ENCODE data around the gene PRAF2. TPM values are rescaled to one million over a fixed set of nuclear protein-coding genes. Genes with fewer than 3 reads are reported as not detected.

PRAF2 gene
- total RNA-seq, 2 experiments from 2014 or later, result 17.1 to 21.0 TPM

GRCh38 chrX:49096419-49096818 lies 22.6 kb upstream of the PRAF2 start:
- TF ChIP-seq, protein P1, sequence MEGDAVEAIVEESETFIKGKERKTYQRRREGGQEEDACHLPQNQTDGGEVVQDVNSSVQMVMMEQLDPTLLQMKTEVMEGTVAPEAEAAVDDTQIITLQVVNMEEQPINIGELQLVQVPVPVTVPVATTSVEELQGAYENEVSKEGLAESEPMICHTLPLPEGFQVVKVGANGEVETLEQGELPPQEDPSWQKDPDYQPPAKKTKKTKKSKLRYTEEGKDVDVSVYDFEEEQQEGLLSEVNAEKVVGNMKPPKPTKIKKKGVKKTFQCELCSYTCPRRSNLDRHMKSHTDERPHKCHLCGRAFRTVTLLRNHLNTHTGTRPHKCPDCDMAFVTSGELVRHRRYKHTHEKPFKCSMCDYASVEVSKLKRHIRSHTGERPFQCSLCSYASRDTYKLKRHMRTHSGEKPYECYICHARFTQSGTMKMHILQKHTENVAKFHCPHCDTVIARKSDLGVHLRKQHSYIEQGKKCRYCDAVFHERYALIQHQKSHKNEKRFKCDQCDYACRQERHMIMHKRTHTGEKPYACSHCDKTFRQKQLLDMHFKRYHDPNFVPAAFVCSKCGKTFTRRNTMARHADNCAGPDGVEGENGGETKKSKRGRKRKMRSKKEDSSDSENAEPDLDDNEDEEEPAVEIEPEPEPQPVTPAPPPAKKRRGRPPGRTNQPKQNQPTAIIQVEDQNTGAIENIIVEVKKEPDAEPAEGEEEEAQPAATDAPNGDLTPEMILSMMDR (IDR thresholded peaks at IDR 0.05), result no peak
- ChIA-PET CTCF (no interaction called here), POLR2A (interaction anchor here (1.2 kb wide), 1 partner anchor 16 kb away, joined by 3 read pairs; no protein-coding TSS in a partner anchor)

DNA sequence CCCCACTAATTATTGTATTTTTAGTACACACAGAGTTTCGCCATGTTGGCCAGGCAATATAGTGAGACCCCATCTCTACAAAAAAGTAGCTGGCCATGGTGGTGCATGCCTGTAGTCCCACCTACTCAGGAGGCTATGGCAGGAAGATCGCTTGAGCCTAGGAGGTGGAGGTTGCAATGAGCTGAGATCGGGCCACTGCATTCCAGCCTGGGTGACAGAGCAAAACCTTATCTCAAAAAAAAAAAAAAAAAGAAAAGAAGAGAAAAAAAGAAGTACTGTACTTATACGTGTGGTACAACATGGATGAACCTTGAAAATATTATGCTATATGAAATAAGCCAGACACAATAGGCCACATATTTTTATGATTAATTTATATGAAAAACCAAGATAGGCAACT lies 15.8 kb upstream of the PRAF2 start:
- DNase-seq (no peak), ATAC-seq (ENCODE audit: poor library complexity) (no peak)
- Mint-ChIP-seq H3K27me3 (no peaks in the 10 kb centered on the region), H3K9me3 (no peaks in the 10 kb centered on the region), H3K36me3 (ENCODE audit: low read depth) (no peaks in the 10 kb centered on the region), H3K4me1 (ENCODE audit: low read depth) (no peaks in the 10 kb centered on the region), H3K4me3 (no peak overlapping the region), H3K27ac (no peak overlapping the region)
- Histone ChIP-seq H3K4me1 (ENCODE audit: insufficient read depth, low read length) (no peaks in the 10 kb centered on the region), H3K4me3 (ENCODE audit: low read length) (no peak overlapping the region), H3K9me3 (ENCODE audit: control insufficient read depth in 1 of 2, insufficient read depth in 1 of 2, low read length in 2 of 2) (no peaks in the 10 kb centered on the region), H3K27ac (ENCODE audit: low read depth in 1 of 2, low read length in 2 of 2) (no peak overlapping the region), H3K27me3 (ENCODE audit: control insufficient read depth in 1 of 2, insufficient read depth in 2 of 2, low read length in 2 of 2) (no peaks in the 10 kb centered on the region), H3K36me3 (ENCODE audit: insufficient read depth, low read length) (no peaks in the 10 kb centered on the region)
- ChIA-PET CTCF (no interaction called here), POLR2A (no interaction called here)
- TF ChIP-seq, protein P1 (IDR thresholded peaks at IDR 0.05), result no peak
- intact Hi-C loops (cut with DNase I, micrococcal nuclease), result no loop called here

More at GRCh38 chrX:49096419-49096818, 22.6 kb upstream of the PRAF2 start:
- H3K27ac ChIP-seq (ENCODE audit: low read depth in 1 of 2, low read length in 2 of 2), result no peak overlapping the region
- no peak overlapping the region for H3K4me3 ChIP-seq (ENCODE audit: low read length)
- Mint-ChIP-seq H3K36me3 (ENCODE audit: low read depth) (peaks cover 4% of the 10 kb centered on the region), H3K4me1 (ENCODE audit: low read depth) (peaks cover 11% of the 10 kb centered on the region), H3K27ac (no peak overlapping the region), H3K27me3 (no peaks in the 10 kb centered on the region), H3K9me3 (no peaks in the 10 kb centered on the region), H3K4me3 (no peak overlapping the region)
- intact Hi-C loops (cut with DNase I, micrococcal nuclease), result no loop called here
- H3K36me3 ChIP-seq (ENCODE audit: insufficient read depth, low read length), result no peaks in the 10 kb centered on the region
- no peak for DNase-seq
- no peaks in the 10 kb centered on the region for H3K27me3 ChIP-seq (ENCODE audit: control insufficient read depth in 1 of 2, insufficient read depth in 2 of 2, low read length in 2 of 2)
- no peak for ATAC-seq (ENCODE audit: poor library complexity)
- H3K4me1 ChIP-seq (ENCODE audit: insufficient read depth, low read length), result peaks cover 12% of the 10 kb centered on the region
- H3K9me3 ChIP-seq (ENCODE audit: control insufficient read depth in 1 of 2, insufficient read depth in 1 of 2, low read length in 2 of 2), result no peaks in the 10 kb centered on the region

GRCh38 chrX:49082271-49082871 lies 8.6 kb upstream of the PRAF2 start:
- Mint-ChIP-seq H3K36me3 (ENCODE audit: low read depth) (peaks cover 25% of the 10 kb centered on the region), H3K27me3 (no peaks in the 10 kb centered on the region), H3K4me1 (ENCODE audit: low read depth) (peaks cover 12% of the 10 kb centered on the region), H3K27ac (peak overlapping the region; percentile 27), H3K9me3 (no peaks in the 10 kb centered on the region), H3K4me3 (peak overlapping the region; percentile 77)
- TF ChIP-seq, protein P1 (IDR thresholded peaks at IDR 0.05), result no peak
- H3K9me3 ChIP-seq (ENCODE audit: control insufficient read depth in 1 of 2, insufficient read depth in 1 of 2, low read length in 2 of 2), result no peaks in the 10 kb centered on the region
- intact Hi-C loops (cut with DNase I, micrococcal nuclease), result no loop called here
- ChIA-PET POLR2A (no interaction called here), CTCF (no interaction called here)
- H3K36me3 ChIP-seq (ENCODE audit: insufficient read depth, low read length), result no peaks in the 10 kb centered on the region
- no peak for ATAC-seq (ENCODE audit: poor library complexity)
- H3K27me3 ChIP-seq (ENCODE audit: control insufficient read depth in 1 of 2, insufficient read depth in 2 of 2, low read length in 2 of 2), result no peaks in the 10 kb centered on the region
- H3K4me3 ChIP-seq (ENCODE audit: low read length), result no peak overlapping the region
- no peak for DNase-seq
- peaks cover 13% of the 10 kb centered on the region for H3K4me1 ChIP-seq (ENCODE audit: insufficient read depth, low read length)
- H3K27ac ChIP-seq (ENCODE audit: low read depth in 1 of 2, low read length in 2 of 2), result no peak overlapping the region

All from CD4-positive, alpha-beta T cell (primary cell).